Loucy (cell line): ENCODE measurements around the gene SUN5.

ENCODE experiments used
- EZH2phosphoT487 ChIP-seq: fragments of 200-600 bp; IDR thresholded peaks from 2 replicates; pipeline ENCODE4 v1.6.1; 2018; ENCODE audit warnings: antibody characterized with exemption, mild to moderate bottlenecking, moderate library complexity, borderline replicate concordance
- TF ChIP-seq, protein P1 (sequence below): fragments of 200-600 bp; sonication (generic); conservative IDR thresholded peaks from 2 replicates; pipeline ENCODE4 v1.5.1; 2014; ENCODE audit warnings: mild to moderate bottlenecking, antibody characterized with exemption, low read length

DNA sequence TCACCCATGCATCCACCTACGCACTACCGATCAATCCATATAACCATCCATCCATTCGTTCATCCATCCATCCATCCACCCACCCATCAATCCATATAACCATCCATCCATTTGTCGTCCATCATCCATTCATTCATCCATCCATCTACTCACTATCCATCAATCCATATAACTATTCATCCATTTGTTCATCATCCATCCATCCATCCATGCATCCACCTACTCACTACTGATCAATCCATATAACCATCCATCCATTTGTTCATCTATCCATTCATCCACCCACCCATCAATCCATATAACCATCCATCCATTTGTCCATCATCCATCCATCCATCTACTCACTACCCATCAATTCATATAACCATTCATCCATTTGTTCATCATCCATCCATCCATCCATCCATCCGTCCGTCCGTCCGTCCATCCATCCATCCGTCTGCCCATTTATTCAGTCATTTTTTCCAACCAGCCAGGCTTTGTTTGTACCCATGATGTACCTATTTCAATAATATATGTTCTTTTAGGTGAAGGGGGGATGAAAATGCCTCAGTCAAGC is 21.2 kb upstream of the SUN5 start:
- TF ChIP-seq, protein P1, sequence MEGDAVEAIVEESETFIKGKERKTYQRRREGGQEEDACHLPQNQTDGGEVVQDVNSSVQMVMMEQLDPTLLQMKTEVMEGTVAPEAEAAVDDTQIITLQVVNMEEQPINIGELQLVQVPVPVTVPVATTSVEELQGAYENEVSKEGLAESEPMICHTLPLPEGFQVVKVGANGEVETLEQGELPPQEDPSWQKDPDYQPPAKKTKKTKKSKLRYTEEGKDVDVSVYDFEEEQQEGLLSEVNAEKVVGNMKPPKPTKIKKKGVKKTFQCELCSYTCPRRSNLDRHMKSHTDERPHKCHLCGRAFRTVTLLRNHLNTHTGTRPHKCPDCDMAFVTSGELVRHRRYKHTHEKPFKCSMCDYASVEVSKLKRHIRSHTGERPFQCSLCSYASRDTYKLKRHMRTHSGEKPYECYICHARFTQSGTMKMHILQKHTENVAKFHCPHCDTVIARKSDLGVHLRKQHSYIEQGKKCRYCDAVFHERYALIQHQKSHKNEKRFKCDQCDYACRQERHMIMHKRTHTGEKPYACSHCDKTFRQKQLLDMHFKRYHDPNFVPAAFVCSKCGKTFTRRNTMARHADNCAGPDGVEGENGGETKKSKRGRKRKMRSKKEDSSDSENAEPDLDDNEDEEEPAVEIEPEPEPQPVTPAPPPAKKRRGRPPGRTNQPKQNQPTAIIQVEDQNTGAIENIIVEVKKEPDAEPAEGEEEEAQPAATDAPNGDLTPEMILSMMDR = no peak
- no peak for TF ChIP-seq EZH2phosphoT487
